Thyroid gland (tissue), 4 donors: ENCODE results near the gene KLHL9. TPM values are rescaled to one million over a fixed set of nuclear protein-coding genes. Genes with fewer than 3 reads are reported as not detected.

Experiments used
- DNase-seq, 2 donors: peaks; one replicate each; pipeline ENCODE4 v3.0.0-alpha.2; 2019
- H3K27ac ChIP-seq, 3 donors: fragments of 200-600 bp; sonication (generic); 1 replicate in 2 of 3; 2 replicates in 1 of 3; pipeline ENCODE4 v1.5.1; 2016 to 2019; ENCODE audit warnings: mild to moderate bottlenecking in 1 of 3, moderate library complexity in 1 of 3
- H3K27me3 ChIP-seq: fragments of 200-600 bp; sonication (generic); one replicate; pipeline ENCODE4 v1.5.1; 2019
- H3K36me3 ChIP-seq, 2 donors: fragments of 200-600 bp; sonication (generic); one replicate each; pipeline ENCODE4 v1.5.1; 2016 to 2019
- H3K4me1 ChIP-seq, 2 donors: fragments of 200-600 bp; sonication (generic); one replicate each; pipeline ENCODE4 v1.5.1; 2017 to 2019
- H3K4me3 ChIP-seq, 3 donors: fragments of 200-600 bp; sonication (generic); replicated peaks in 1 of 3; 1 replicate in 2 of 3; 2 replicates in 1 of 3; pipeline ENCODE4 v1.5.1; 2016; ENCODE audit warnings: mild to moderate bottlenecking in 1 of 3
- H3K9me3 ChIP-seq: fragments of 200-600 bp; sonication (generic); one replicate; pipeline ENCODE4 v1.5.1; 2017
- POLR2A ChIP-seq, 2 donors: fragments of 450-650 bp; IDR thresholded peaks; one replicate each; pipeline ENCODE4 v1.6.1; 2017; ENCODE audit warnings: antibody characterized with exemption in 2 of 2, mild to moderate bottlenecking in 2 of 2, moderate library complexity in 1 of 2
- WGBS, 2 donors: methylation state at CpG; one replicate each; pipeline ENCODE4 v1.1.5; 2017; 5-methylcytosine and 5-hydroxymethylcytosine counted together
- intact Hi-C: fragments of 100-400 bp; cut with DNase I; formaldehyde crosslinking; loops from one replicate; pipeline ENCODE4 v1.15.1; 2023
- total RNA-seq, 4 donors: library from RNA; depleted of rRNA; stranded (reverse); fragments of >200 nt; gene quantifications; one replicate each; pipeline ENCODE4 v1.2.3, GENCODE V29; 2016
- TF ChIP-seq, protein P1 (sequence below), 6 experiments: fragments of 200-600 bp in 3 of 6; fragments of 450-650 bp in 3 of 6; sonication (generic) in 3 of 6; IDR thresholded peaks; one replicate each; pipeline ENCODE4 v1.5.1; 2016 to 2019; ENCODE audit warnings: antibody characterized with exemption in 6 of 6, mild to moderate bottlenecking in 2 of 6, inconsistent platforms in 1 of 6, moderate library complexity in 1 of 6

KLHL9 gene
- total RNA-seq, 4 donors from 2014 or later, result 28.4 to 31.0 (median 30.9) TPM

DNA sequence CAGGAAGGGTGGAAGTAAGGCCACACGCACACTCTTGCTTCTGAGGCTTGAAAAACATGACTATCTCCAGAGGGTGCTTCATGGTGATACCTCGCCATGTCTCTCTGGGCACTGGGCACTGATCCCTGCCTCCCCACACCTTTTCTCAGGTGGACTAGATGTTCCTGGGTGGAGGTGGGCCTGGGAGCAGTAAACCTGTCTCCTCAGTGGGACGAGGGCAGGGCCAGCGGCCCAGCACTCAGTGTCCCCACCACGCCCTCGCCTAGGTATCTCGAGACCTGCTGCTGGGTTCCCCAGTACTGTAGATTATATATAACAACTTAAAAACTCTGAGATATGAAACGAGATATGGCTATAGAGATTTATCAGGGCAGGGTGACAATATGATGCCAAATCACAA, 27.1 kb upstream of the KLHL9 start:
- Histone ChIP-seq H3K36me3 (no peaks in the 10 kb centered on the region), H3K4me3 (no peak overlapping the region), H3K9me3 (no peaks in the 10 kb centered on the region), H3K4me1 (no peaks in the 10 kb centered on the region), H3K27ac (no peak overlapping the region), H3K27me3 (no peaks in the 10 kb centered on the region)
- TF ChIP-seq, protein P1, sequence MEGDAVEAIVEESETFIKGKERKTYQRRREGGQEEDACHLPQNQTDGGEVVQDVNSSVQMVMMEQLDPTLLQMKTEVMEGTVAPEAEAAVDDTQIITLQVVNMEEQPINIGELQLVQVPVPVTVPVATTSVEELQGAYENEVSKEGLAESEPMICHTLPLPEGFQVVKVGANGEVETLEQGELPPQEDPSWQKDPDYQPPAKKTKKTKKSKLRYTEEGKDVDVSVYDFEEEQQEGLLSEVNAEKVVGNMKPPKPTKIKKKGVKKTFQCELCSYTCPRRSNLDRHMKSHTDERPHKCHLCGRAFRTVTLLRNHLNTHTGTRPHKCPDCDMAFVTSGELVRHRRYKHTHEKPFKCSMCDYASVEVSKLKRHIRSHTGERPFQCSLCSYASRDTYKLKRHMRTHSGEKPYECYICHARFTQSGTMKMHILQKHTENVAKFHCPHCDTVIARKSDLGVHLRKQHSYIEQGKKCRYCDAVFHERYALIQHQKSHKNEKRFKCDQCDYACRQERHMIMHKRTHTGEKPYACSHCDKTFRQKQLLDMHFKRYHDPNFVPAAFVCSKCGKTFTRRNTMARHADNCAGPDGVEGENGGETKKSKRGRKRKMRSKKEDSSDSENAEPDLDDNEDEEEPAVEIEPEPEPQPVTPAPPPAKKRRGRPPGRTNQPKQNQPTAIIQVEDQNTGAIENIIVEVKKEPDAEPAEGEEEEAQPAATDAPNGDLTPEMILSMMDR (IDR thresholded peaks at IDR 0.05), result no peak
- TF ChIP-seq POLR2A (IDR thresholded peaks at IDR 0.05), result no peak
- intact Hi-C loops, result no loop called here
- no peak for DNase-seq
- WGBS, 2 donors, result 88 to 95% methylated on average over 8 of the region's 8 CpGs

DNA sequence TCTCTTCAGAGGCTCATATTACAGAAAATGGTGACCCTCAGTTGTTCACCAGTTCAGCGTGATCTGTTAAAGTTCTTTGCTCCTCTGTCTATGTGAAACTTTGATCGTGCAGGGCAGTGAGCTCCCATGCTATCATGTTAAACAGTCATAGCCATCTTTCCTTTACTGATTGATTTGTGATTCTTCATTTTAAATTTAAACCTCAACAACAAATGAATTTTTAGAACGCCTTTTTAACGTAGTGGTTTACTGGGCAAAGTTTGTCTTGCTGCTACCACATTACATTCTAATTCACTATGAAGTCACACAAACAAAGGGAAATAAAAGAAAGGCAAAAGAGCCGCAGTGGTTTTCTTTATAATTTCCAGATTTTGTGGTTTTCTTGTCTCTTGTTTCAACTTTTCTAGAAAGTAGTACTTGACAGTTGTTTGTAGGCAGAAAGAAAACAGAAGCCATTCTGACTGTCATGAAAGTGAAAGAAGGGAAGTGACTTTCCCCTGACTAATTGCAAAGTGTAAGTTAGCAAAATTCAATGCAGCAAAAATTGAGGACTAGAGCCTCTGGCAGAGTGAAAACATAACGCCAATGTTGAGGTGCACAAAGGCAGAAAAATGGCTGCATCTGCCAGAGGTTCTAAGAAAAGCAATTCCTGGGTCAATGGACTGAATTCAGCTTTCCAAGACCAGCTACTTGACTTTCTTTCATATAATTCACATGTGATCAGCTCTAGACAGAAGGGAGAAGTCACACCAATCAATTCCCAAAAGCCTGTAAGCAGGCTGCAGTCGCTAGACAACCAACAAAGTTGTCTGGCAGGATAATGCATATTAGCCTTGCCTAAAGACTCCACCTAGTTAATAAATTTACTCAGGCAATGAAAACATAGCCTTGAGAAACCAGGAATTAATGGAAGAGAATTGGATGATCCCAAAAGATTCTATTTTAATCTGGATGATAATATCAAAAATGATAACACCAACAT, 22.6 kb upstream of the KLHL9 start:
- Histone ChIP-seq H3K27me3 (no peaks in the 10 kb centered on the region), H3K36me3 (no peaks in the 10 kb centered on the region), H3K9me3 (no peaks in the 10 kb centered on the region), H3K4me1 (no peaks in the 10 kb centered on the region), H3K4me3 (no peak overlapping the region), H3K27ac (no peak overlapping the region)
- 75 to 76% methylated on average over 7 of the region's 7 CpGs for WGBS, 2 donors
- TF ChIP-seq POLR2A (IDR thresholded peaks at IDR 0.05), result no peak
- TF ChIP-seq, protein P1 (IDR thresholded peaks at IDR 0.05), result no peak
- intact Hi-C loops, result no loop called here
- DNase-seq, result no peak

DNA sequence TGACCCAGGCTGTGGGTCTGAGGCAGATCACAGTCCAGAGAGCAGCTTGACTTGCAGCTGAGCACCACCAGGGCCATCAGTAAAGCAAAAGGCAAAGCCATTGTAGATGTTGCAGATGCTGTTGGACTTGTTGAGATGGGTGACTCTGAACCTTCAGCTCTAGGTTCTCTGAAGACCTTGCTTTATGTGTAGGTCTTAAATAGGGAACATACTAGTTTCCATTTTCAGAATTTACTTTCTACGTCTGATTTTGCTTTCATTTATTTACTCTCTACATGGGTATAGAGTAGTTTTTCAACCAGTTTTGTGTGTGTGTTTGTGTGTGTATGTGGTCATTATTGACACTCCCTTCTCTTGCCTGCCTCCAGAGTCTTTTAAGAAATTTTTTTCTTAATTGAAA, 15.6 kb upstream of the KLHL9 start, which contains the start of gene IFNA6:
Gene IFNA6 (minus strand): TSS at position 101 of the 400 bp plus-strand sequence. CDS start 0 bp downstream, at position 101.
- intact Hi-C loops, result no loop called here
- H3K9me3 ChIP-seq, result no peaks in the 10 kb centered on the region

DNA sequence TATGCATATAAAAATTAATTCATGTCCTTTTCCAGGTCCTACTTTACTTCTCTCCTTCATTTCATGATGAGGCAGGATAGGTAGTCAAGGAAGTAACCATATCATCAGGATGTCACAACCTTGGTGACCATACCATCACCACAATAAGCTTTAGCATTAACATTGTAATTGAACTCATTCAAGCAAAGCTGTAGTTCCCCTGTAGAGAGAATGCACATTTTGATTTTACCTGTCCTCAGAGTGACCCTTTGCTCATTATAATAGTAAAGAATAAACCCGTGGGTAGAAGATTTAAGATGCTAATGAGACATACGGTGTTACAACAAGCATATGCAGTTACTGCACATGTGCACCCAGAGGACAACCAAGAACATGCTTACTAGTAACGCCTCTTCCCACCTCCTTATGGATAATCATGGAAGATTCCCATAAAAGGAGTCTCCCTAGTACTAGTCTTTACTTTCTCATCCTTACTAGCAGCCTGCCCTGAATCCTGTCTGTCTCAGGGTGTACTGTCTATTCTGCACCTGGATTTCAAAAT, 13.3 kb upstream of the KLHL9 start:
- Histone ChIP-seq H3K27me3 (no peaks in the 10 kb centered on the region), H3K4me3 (no peak overlapping the region), H3K36me3 (no peaks in the 10 kb centered on the region), H3K27ac (no peak overlapping the region), H3K4me1 (no peaks in the 10 kb centered on the region), H3K9me3 (no peaks in the 10 kb centered on the region)
- intact Hi-C loops, result no loop called here
- no peak for DNase-seq
- 70 to 77% methylated on average over 3 of the region's 3 CpGs for WGBS, 2 donors
- TF ChIP-seq POLR2A (IDR thresholded peaks at IDR 0.05), result no peak
- TF ChIP-seq, protein P1 (IDR thresholded peaks at IDR 0.05), result no peak

More for the DNA sequence above, 15.6 kb upstream of the KLHL9 start, which contains the start of gene IFNA6:
- Histone ChIP-seq H3K27me3 (no peaks in the 10 kb centered on the region), H3K4me3 (no peak within 1 kb of the TSS), H3K27ac (no peak within 1 kb of the TSS), H3K36me3 (no peaks in the 10 kb centered on the region), H3K4me1 (no peaks in the 10 kb centered on the region)
- no peak for TF ChIP-seq POLR2A (IDR thresholded peaks at IDR 0.05)
- TF ChIP-seq, protein P1 (IDR thresholded peaks at IDR 0.05), result no peak
- 89 to 90% methylated on average over 1 of the region's 1 CpG for WGBS, 2 donors
- DNase-seq, result no peak

DNA sequence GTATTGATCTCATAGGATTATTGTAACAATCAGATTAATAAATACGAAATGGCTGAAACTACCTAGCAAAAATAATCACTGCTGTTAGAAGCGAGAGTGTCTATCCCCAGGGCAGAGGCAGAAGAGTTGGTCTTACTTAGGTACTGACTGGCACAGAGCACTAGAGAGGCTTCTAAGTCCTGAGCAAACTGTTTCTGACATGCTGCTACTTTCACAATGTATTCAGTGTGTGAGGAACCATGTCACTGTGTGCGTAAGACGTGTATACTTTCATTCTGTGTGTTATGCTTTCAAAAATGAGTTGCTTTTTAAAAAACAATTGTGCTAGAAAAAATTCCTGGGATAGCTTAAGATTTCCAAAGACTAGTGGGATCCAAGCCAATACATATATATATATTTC, 5.5 kb upstream of the KLHL9 start:
- Histone ChIP-seq H3K36me3 (no peaks in the 10 kb centered on the region), H3K27me3 (no peaks in the 10 kb centered on the region), H3K4me3 (no peak overlapping the region), H3K9me3 (no peaks in the 10 kb centered on the region), H3K4me1 (peaks cover 0 to 3% of the 10 kb centered on the region in 2 donors), H3K27ac (no peak overlapping the region)
- TF ChIP-seq, protein P1 (IDR thresholded peaks at IDR 0.05), result no peak
- TF ChIP-seq POLR2A (IDR thresholded peaks at IDR 0.05), result no peak
- DNase-seq, result no peak
- intact Hi-C loops, result no loop called here
- WGBS, 2 donors, result 92 to 94% methylated on average over 4 of the region's 4 CpGs
